GM21381 (cell line): ENCODE data around the gene SPANXN4.

Experiments used
- ATAC-seq: cut with Tn5 transposase; IDR thresholded peaks from one replicate; pipeline ENCODE4 v1.9.1; 2021; ENCODE audit warnings: mild to moderate bottlenecking, moderate library complexity; ENCODE audit not compliant: unreplicated experiment

The SPANXN4 gene

GRCh38 chrX:143025628-143026027 lies at the start of gene SPANXN4:
SPANXN4 (plus strand) TSS chrX:143025928; CDS start chrX:143026015, 87 bp downstream.
- no peak for ATAC-seq

- ATAC-seq: peak; percentile 89
Measured at GRCh38 chrX:142977128-142977914, 48.4 kb upstream of the SPANXN4 start.

GRCh38 chrX:142978130-142978684 lies 47.5 kb upstream of the SPANXN4 start:
- no peak for ATAC-seq

- ATAC-seq: no peak
Measured at GRCh38 chrX:142982679-142983078, 43.0 kb upstream of the SPANXN4 start.

- no peak for ATAC-seq
Measured at GRCh38 chrX:142994988-142995387, 30.7 kb upstream of the SPANXN4 start.

- no peak for ATAC-seq
Measured at GRCh38 chrX:142998447-142999198, 27.1 kb upstream of the SPANXN4 start.

GRCh38 chrX:142999199-142999701 lies 26.5 kb upstream of the SPANXN4 start:
- no peak for ATAC-seq

GRCh38 chrX:143002206-143002605 lies 23.5 kb upstream of the SPANXN4 start:
- ATAC-seq: no peak

GRCh38 chrX:143017272-143017671 lies 8.5 kb upstream of the SPANXN4 start:
- no peak for ATAC-seq

GRCh38 chrX:143027275-143027674 lies 1.5 kb downstream of the SPANXN4 start:
- no peak for ATAC-seq

GRCh38 chrX:143047511-143047910 lies 21.8 kb downstream of the SPANXN4 start:
- no peak for ATAC-seq

- ATAC-seq: no peak
Measured at GRCh38 chrX:143058120-143058519, 32.4 kb downstream of the SPANXN4 start.

- no peak for ATAC-seq
Measured at GRCh38 chrX:143081231-143081630, 55.5 kb downstream of the SPANXN4 start.

- no peak for ATAC-seq
Measured at GRCh38 chrX:143082537-143082936, 56.8 kb downstream of the SPANXN4 start.
